HepG2 (cell line): ENCODE measurements around the gene NAV1. TPM values are rescaled to one million over a fixed set of nuclear protein-coding genes. Genes with fewer than 3 reads are reported as not detected.

Experiments used
- ESRRA ChIP-seq: sonication (generic); formaldehyde crosslinking; IDR thresholded peaks from 2 replicates; pipeline ENCODE4 v1.5.1; 2020; ENCODE audit warnings: mild to moderate bottlenecking, low read depth, missing genetic modification reagents
- FLYWCH1 ChIP-seq: sonication (generic); formaldehyde crosslinking; IDR thresholded peaks from 2 replicates; pipeline ENCODE4 v1.8.1; 2023; ENCODE audit warnings: mild to moderate bottlenecking, missing genetic modification reagents
- FOXA1 ChIP-seq, 2 experiments: fragments of 450-650 bp in 1 of 2; sonication (generic) in 1 of 2; formaldehyde crosslinking in 1 of 2; IDR thresholded peaks; 2 replicates each; pipeline versions ENCODE4 v1.4.0 to v1.6.1; 2016 to 2020; ENCODE audit warnings: missing genetic modification reagents in 1 of 2
- HDAC2 ChIP-seq: sonication (generic); formaldehyde crosslinking; IDR thresholded peaks from 2 replicates; pipeline ENCODE4 v1.4.0; 2020; ENCODE audit warnings: missing genetic modification reagents
- KMT2A ChIP-seq: sonication (generic); formaldehyde crosslinking; IDR thresholded peaks from 2 replicates; pipeline ENCODE4 v1.4.0; 2020; ENCODE audit warnings: missing genetic modification reagents
- MLXIP ChIP-seq: sonication (generic); formaldehyde crosslinking; IDR thresholded peaks from 2 replicates; pipeline ENCODE4 v1.9.0; 2021; ENCODE audit warnings: missing genetic modification reagents, borderline replicate concordance
- NR2C2 ChIP-seq: sonication (generic); formaldehyde crosslinking; IDR thresholded peaks from 2 replicates; pipeline ENCODE4 v1.4.0; 2020; ENCODE audit warnings: missing genetic modification reagents, mild to moderate bottlenecking, moderate library complexity, borderline replicate concordance
- NR2F2 ChIP-seq: IDR thresholded peaks from 2 replicates; pipeline ENCODE4 v1.6.1; 2012; ENCODE audit warnings: low read depth, inconsistent platforms, borderline replicate concordance
- PITX1 ChIP-seq: sonication (generic); formaldehyde crosslinking; IDR thresholded peaks from 2 replicates; pipeline ENCODE4 v1.5.1; 2020; ENCODE audit warnings: mild to moderate bottlenecking, missing genetic modification reagents
- SKI ChIP-seq: fragments of 450-650 bp; IDR thresholded peaks from one replicate; pipeline ENCODE4 v1.6.1; 2018; ENCODE audit warnings: mild to moderate bottlenecking; ENCODE audit not compliant: partially characterized antibody
- SNAPC2 ChIP-seq: sonication (generic); formaldehyde crosslinking; IDR thresholded peaks from 2 replicates; pipeline ENCODE4 v1.8.1; 2022; ENCODE audit warnings: mild to moderate bottlenecking, missing genetic modification reagents
- STAG1 ChIP-seq: sonication (generic); formaldehyde crosslinking; IDR thresholded peaks from 2 replicates; pipeline ENCODE4 v1.4.0; 2020; ENCODE audit warnings: missing genetic modification reagents
- TCF7 ChIP-seq: sonication (generic); IDR thresholded peaks from 2 replicates; pipeline ENCODE4 v1.6.1; 2016; ENCODE audit warnings: antibody characterized with exemption, low read depth
- TGIF2 ChIP-seq: IDR thresholded peaks from 2 replicates; pipeline ENCODE4 v1.6.1; 2016; ENCODE audit warnings: control low read depth, missing compliant biosample characterization
- ZIK1 ChIP-seq: sonication (generic); formaldehyde crosslinking; IDR thresholded peaks from 2 replicates; pipeline ENCODE4 v1.5.0; 2020; ENCODE audit warnings: mild to moderate bottlenecking, low read depth, missing genetic modification reagents, borderline replicate concordance
- ZNF20 ChIP-seq: sonication (generic); formaldehyde crosslinking; IDR thresholded peaks from 2 replicates; pipeline ENCODE4 v1.4.0; 2020; ENCODE audit warnings: mild to moderate bottlenecking, moderate library complexity, missing genetic modification reagents
- ZNF343 ChIP-seq: sonication (generic); formaldehyde crosslinking; IDR thresholded peaks from 2 replicates; pipeline ENCODE4 v1.4.0; 2020; ENCODE audit warnings: mild to moderate bottlenecking, missing genetic modification reagents
- ZNF589 ChIP-seq: sonication (generic); formaldehyde crosslinking; conservative IDR thresholded peaks from 2 replicates; pipeline ENCODE4 v1.8.0; 2022; ENCODE audit warnings: mild to moderate bottlenecking, moderate library complexity, missing genetic modification reagents
- ZNF772 ChIP-seq: sonication (generic); formaldehyde crosslinking; IDR thresholded peaks from 2 replicates; pipeline ENCODE4 v1.5.0; 2020; ENCODE audit warnings: mild to moderate bottlenecking, missing genetic modification reagents
- polyA plus RNA-seq, 8 experiments: library from polyadenylated mRNA; depleted of rRNA in 3 of 8; stranded (reverse) in 7 of 8; unstranded in 1 of 8; fragments of >200 nt; fragmentation: Illumina TruSeq in 4 of 8; extraction: Trizol in 4 of 8; gene quantifications; 2 replicates each; pipeline versions ENCODE4 v1.2.1 to v1.2.3, GENCODE V29; 2011 to 2016; ENCODE audit warnings: low read depth in 4 of 8, missing spikeins in 1 of 8, mixed read lengths in 1 of 8; ENCODE audit not compliant: insufficient read depth in 1 of 8
- total RNA-seq, 5 experiments: library from RNA; depleted of rRNA; stranded (reverse); fragments of >200 nt; fragmentation: Illumina TruSeq; extraction: Trizol; gene quantifications; 2 replicates each; pipeline ENCODE4 v1.2.3, GENCODE V29; 2016; ENCODE audit warnings: low read depth in 1 of 5
- TF ChIP-seq, protein P1 (sequence below): fragments of 450-650 bp; IDR thresholded peaks from 2 replicates; pipeline ENCODE4 v1.6.1; 2016
- TF ChIP-seq, protein P2 (sequence below): sonication (generic); formaldehyde crosslinking; IDR thresholded peaks from 2 replicates; pipeline ENCODE4 v1.5.0; 2020; ENCODE audit warnings: missing genetic modification reagents
- TF ChIP-seq, protein P3 (sequence below): sonication (generic); formaldehyde crosslinking; IDR thresholded peaks from 2 replicates; pipeline ENCODE4 v1.4.0; 2020; ENCODE audit warnings: mild to moderate bottlenecking, missing genetic modification reagents, borderline replicate concordance

Gene NAV1
- total and polyA plus RNA-seq, 2 of the 13 experiments (the other 11 are each of a cell fraction or from before 2014, with no cell fraction given) = not detected

GRCh38 chr1:201506557-201507359, 32.2 kb upstream of the NAV1 start, which contains the start of gene CSRP1 (continued):
- TF ChIP-seq, protein P1, sequence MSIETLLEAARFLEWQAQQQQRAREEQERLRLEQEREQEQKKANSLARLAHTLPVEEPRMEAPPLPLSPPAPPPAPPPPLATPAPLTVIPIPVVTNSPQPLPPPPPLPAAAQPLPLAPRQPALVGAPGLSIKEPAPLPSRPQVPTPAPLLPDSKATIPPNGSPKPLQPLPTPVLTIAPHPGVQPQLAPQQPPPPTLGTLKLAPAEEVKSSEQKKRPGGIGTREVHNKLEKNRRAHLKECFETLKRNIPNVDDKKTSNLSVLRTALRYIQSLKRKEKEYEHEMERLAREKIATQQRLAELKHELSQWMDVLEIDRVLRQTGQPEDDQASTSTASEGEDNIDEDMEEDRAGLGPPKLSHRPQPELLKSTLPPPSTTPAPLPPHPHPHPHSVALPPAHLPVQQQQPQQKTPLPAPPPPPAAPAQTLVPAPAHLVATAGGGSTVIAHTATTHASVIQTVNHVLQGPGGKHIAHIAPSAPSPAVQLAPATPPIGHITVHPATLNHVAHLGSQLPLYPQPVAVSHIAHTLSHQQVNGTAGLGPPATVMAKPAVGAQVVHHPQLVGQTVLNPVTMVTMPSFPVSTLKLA = no peak
- TF ChIP-seq FOXA1 (IDR thresholded peaks at IDR 0.05) (no peak), FOXA1 (CRISPR knock-in tag; IDR thresholded peaks at IDR 0.05) (no peak), ZNF343 (0 out of 2 replicates have a peak, but pooled peaks have one; percentile 15), TGIF2 (no peak), ZNF20 (no peak), SNAPC2 (CRISPR knock-in tag) (no peak), FLYWCH1 (CRISPR knock-in tag) (no peak), KMT2A (CRISPR knock-in tag) (no peak; the same call in 1 of the 2 replicates), ZNF772 (no peak; the same call in 1 of the 2 replicates), ESRRA (CRISPR knock-in tag) (0 out of 2 replicates have a peak, but pooled peaks have one; percentile 36), ZIK1 (CRISPR knock-in tag) (no peak), TCF7 (no peak), NR2F2 (no peak), MLXIP (no peak), ZNF589 (CRISPR knock-in tag) (no peak), SKI (no peak), NR2C2 (CRISPR knock-in tag) (peak; percentile 42; the same call in 1 of the 2 replicates), STAG1 (CRISPR knock-in tag) (peak; percentile 30), HDAC2 (CRISPR knock-in tag) (peak; percentile 34; the same call in 1 of the 2 replicates), PITX1 (CRISPR knock-in tag) (0 out of 2 replicates have a peak, but pooled peaks have one; percentile 5)
- TF ChIP-seq, protein P2, sequence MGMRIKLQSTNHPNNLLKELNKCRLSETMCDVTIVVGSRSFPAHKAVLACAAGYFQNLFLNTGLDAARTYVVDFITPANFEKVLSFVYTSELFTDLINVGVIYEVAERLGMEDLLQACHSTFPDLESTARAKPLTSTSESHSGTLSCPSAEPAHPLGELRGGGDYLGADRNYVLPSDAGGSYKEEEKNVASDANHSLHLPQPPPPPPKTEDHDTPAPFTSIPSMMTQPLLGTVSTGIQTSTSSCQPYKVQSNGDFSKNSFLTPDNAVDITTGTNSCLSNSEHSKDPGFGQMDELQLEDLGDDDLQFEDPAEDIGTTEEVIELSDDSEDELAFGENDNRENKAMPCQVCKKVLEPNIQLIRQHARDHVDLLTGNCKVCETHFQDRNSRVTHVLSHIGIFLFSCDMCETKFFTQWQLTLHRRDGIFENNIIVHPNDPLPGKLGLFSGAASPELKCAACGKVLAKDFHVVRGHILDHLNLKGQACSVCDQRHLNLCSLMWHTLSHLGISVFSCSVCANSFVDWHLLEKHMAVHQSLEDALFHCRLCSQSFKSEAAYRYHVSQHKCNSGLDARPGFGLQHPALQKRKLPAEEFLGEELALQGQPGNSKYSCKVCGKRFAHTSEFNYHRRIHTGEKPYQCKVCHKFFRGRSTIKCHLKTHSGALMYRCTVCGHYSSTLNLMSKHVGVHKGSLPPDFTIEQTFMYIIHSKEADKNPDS (CRISPR knock-in tag) = no peak
- TF ChIP-seq, protein P3, sequence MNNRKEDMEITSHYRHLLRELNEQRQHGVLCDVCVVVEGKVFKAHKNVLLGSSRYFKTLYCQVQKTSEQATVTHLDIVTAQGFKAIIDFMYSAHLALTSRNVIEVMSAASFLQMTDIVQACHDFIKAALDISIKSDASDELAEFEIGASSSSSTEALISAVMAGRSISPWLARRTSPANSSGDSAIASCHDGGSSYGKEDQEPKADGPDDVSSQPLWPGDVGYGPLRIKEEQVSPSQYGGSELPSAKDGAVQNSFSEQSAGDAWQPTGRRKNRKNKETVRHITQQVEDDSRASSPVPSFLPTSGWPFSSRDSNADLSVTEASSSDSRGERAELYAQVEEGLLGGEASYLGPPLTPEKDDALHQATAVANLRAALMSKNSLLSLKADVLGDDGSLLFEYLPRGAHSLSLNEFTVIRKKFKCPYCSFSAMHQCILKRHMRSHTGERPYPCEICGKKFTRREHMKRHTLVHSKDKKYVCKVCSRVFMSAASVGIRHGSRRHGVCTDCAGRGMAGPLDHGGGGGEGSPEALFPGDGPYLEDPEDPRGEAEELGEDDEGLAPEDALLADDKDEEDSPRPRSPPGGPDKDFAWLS (CRISPR knock-in tag) = no peak
